Keratinocyte (primary cell): ENCODE data around the gene RSL1D1.

ENCODE experiments used
- CTCF ChIP-seq, 3 experiments: IDR thresholded peaks in 1 of 3; conservative IDR thresholded peaks in 1 of 3; optimal IDR thresholded peaks in 1 of 3; 2 replicates in 2 of 3; 3 replicates in 1 of 3; pipeline versions ENCODE3 to v1.5.1; 2011; ENCODE audit warnings: low read length in 3 of 3, mild to moderate bottlenecking in 3 of 3, moderate library complexity in 2 of 3, control low read depth in 1 of 3, inconsistent platforms in 1 of 3; ENCODE audit not compliant: insufficient read depth in 2 of 3; ENCODE audit errors: extremely low read depth in 1 of 3
- EZH2 ChIP-seq: IDR thresholded peaks from one replicate; pipeline ENCODE4 v1.6.1; 2012; ENCODE audit warnings: inconsistent platforms, mild to moderate bottlenecking, low read length, moderate library complexity

- no peak for TF ChIP-seq CTCF (optimal IDR thresholded peaks at IDR 0.05 in 1 of 3, IDR thresholded peaks at IDR 0.05 in 1 of 3, conservative IDR thresholded peaks at IDR 0.05 in 1 of 3; ENCODE audit: extremely low read depth in 1 of 3, insufficient read depth in 2 of 3, low read length in 3 of 3)
- no peak for TF ChIP-seq EZH2
Observed at GRCh38 chr16:11799509-11800381, 51.6 kb downstream of the RSL1D1 start.
